ENCODE results near the gene KAT2B. TPM values are rescaled to one million over a fixed set of nuclear protein-coding genes. Genes with fewer than 3 reads are reported as not detected.

Gene KAT2B
- total RNA-seq, 1 experiment from 2014 or later = 3.7 TPM

DNA sequence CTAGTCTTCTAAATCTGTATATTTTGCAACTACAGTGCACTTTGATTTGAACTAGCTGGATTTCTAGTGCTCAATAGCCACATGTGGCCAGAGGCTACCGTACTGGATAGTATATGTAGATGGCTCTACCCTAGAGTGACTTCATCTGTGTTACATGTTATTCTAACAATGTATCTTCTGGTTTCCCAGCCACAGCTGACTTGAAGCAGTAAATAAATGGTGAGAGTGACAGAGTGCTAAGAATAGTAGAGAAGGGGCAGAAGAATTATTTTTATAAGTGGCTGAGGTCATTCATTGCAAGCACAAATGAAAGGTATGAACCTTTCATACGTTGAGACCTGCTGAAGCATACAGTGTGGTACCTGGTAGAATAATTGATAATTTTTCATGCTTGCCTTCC, 30.9 kb downstream of the KAT2B start (continued):
- TF ChIP-seq, protein P1, sequence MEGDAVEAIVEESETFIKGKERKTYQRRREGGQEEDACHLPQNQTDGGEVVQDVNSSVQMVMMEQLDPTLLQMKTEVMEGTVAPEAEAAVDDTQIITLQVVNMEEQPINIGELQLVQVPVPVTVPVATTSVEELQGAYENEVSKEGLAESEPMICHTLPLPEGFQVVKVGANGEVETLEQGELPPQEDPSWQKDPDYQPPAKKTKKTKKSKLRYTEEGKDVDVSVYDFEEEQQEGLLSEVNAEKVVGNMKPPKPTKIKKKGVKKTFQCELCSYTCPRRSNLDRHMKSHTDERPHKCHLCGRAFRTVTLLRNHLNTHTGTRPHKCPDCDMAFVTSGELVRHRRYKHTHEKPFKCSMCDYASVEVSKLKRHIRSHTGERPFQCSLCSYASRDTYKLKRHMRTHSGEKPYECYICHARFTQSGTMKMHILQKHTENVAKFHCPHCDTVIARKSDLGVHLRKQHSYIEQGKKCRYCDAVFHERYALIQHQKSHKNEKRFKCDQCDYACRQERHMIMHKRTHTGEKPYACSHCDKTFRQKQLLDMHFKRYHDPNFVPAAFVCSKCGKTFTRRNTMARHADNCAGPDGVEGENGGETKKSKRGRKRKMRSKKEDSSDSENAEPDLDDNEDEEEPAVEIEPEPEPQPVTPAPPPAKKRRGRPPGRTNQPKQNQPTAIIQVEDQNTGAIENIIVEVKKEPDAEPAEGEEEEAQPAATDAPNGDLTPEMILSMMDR (IDR thresholded peaks at IDR 0.05 in 2 of 3, conservative IDR thresholded peaks at IDR 0.05 in 1 of 3; ENCODE audit: borderline replicate concordance in 1 of 3, insufficient read depth in 1 of 3, low read depth in 2 of 3, low read length in 2 of 3) = no peak

DNA sequence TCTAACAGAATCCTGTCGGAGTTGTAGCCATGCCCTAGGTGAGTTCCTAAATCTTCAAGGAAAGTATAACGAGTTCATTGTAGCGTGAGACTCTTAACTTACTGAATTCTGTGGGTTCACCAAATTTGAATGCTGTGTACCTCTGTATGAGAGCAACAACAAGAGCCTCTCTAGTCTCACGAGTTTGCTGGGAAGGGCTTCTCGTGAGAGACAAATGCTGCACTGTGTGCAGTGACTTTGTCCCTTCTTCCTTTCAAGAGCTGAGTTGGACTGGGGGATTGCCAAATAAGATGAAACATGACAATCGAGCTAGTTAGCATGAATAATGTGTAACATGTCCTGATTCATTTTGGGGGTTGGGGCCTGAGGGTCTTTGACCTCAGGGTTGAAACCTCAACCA, 32.2 kb downstream of the KAT2B start:
- Histone ChIP-seq H3K4me1 (ENCODE audit: control insufficient read depth in 1 of 2, insufficient read depth in 2 of 2, low read length in 2 of 2) (no peaks in the 10 kb centered on the region), H3K27ac (ENCODE audit: low read depth, low read length) (no peak overlapping the region), H3K9ac (ENCODE audit: low read length) (no peak overlapping the region), H3K36me3 (ENCODE audit: control insufficient read depth in 1 of 2, insufficient read depth in 2 of 2, low read length in 2 of 2) (no peaks in the 10 kb centered on the region), H2AFZ (ENCODE audit: low read depth, low read length, poor library complexity, severe bottlenecking) (no peak overlapping the region), H3K27me3 (ENCODE audit: insufficient read depth, low read length) (no peaks in the 10 kb centered on the region), H3K9me3 (ENCODE audit: control insufficient read depth in 1 of 2, insufficient read depth in 1 of 2, low read depth in 1 of 2, low read length in 2 of 2) (no peaks in the 10 kb centered on the region), H3K9me2 (ENCODE audit: insufficient read depth) (no peaks in the 10 kb centered on the region), H4K20me1 (ENCODE audit: insufficient read depth) (no peaks in the 10 kb centered on the region), H3K4me2 (ENCODE audit: low read length) (no peak overlapping the region), H3K4me3 (replicated peaks in 1 of 2; ENCODE audit: low read depth in 1 of 2, low read length in 2 of 2) (no peak overlapping the region), H3K79me2 (ENCODE audit: insufficient read depth, low read length) (no peaks in the 10 kb centered on the region)
- ChIA-PET POLR2A (no interaction called here), CTCF (no interaction called here), RAD21 (ENCODE audit: low non-redundant PET in 1 of 2, low total read pairs in 2 of 2, uncharacterized antibody in 2 of 2, unreplicated experiment in 2 of 2) (no interaction called here)
- no peak for ATAC-seq
- BruUV-seq (replicated peaks) = no TSS peak
- intact Hi-C loops (cut with micrococcal nuclease) = no loop called here
- DNase-seq (ENCODE audit: low read depth, low spot score) = no peak
- TF ChIP-seq, protein P2, sequence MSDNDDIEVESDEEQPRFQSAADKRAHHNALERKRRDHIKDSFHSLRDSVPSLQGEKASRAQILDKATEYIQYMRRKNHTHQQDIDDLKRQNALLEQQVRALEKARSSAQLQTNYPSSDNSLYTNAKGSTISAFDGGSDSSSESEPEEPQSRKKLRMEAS (IDR thresholded peaks at IDR 0.05) = no peak
- no peak for TF ChIP-seq EZH2phosphoT487 (IDR thresholded peaks at IDR 0.05; ENCODE audit: borderline replicate concordance)
- TF ChIP-seq JUND (IDR thresholded peaks at IDR 0.05) = no peak
- no peak for TF ChIP-seq POLR2AphosphoS5 (IDR thresholded peaks at IDR 0.05; ENCODE audit: low read depth, low read length)

DNA sequence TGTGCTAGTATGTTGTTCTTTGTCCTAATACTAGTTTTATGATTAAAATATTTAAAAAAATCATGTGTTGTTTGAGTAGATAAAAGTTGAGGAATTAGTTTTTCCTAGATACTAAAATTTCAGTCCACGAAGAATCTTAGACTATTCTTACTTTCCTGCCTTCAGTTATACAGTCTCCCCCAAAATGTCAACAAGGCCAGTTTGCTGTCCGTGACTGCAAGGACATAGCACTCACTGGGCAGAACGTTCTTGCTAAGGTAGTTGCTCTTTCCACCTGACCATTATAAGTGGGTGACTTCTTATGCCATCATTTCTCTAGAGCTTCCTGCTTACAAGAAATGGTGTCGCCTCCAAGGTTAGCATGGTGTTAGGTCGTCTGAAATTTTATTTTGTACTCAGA, 32.8 kb downstream of the KAT2B start:
- Histone ChIP-seq H3K79me2 (ENCODE audit: insufficient read depth, low read length) (no peaks in the 10 kb centered on the region), H3K9me2 (ENCODE audit: insufficient read depth) (no peaks in the 10 kb centered on the region), H3K36me3 (ENCODE audit: control insufficient read depth in 1 of 2, insufficient read depth in 2 of 2, low read length in 2 of 2) (no peaks in the 10 kb centered on the region), H3K4me1 (ENCODE audit: control insufficient read depth in 1 of 2, insufficient read depth in 2 of 2, low read length in 2 of 2) (no peaks in the 10 kb centered on the region), H3K27ac (ENCODE audit: low read depth, low read length) (no peak overlapping the region), H3K9ac (ENCODE audit: low read length) (no peak overlapping the region), H3K9me3 (ENCODE audit: control insufficient read depth in 1 of 2, insufficient read depth in 1 of 2, low read depth in 1 of 2, low read length in 2 of 2) (no peaks in the 10 kb centered on the region), H4K20me1 (ENCODE audit: insufficient read depth) (no peaks in the 10 kb centered on the region), H3K4me3 (replicated peaks in 1 of 2; ENCODE audit: low read depth in 1 of 2, low read length in 2 of 2) (no peak overlapping the region), H2AFZ (ENCODE audit: low read depth, low read length, poor library complexity, severe bottlenecking) (no peak overlapping the region), H3K27me3 (ENCODE audit: insufficient read depth, low read length) (no peaks in the 10 kb centered on the region), H3K4me2 (ENCODE audit: low read length) (no peak overlapping the region)
- ChIA-PET CTCF (no interaction called here), POLR2A (no interaction called here), RAD21 (ENCODE audit: low non-redundant PET in 1 of 2, low total read pairs in 2 of 2, uncharacterized antibody in 2 of 2, unreplicated experiment in 2 of 2) (no interaction called here)
- DNase-seq (ENCODE audit: low read depth, low spot score) = no peak
- BruUV-seq (replicated peaks) = no TSS peak
- TF ChIP-seq TCF7L2 (IDR thresholded peaks at IDR 0.05; ENCODE audit: borderline replicate concordance, extremely low read depth, insufficient read depth, insufficient read length) (no peak), JUND (IDR thresholded peaks at IDR 0.05) (no peak), POLR2AphosphoS5 (IDR thresholded peaks at IDR 0.05; ENCODE audit: low read depth, low read length) (no peak), EZH2 (IDR thresholded peaks at IDR 0.05) (no peak), YY1 (IDR thresholded peaks at IDR 0.05; ENCODE audit: extremely low read depth, insufficient replicate concordance, low read depth, low read length) (no peak), ZFX (IDR thresholded peaks at IDR 0.05) (no peak), CBX3 (IDR thresholded peaks at IDR 0.05; ENCODE audit: low read depth) (no peak), SP1 (IDR thresholded peaks at IDR 0.05; ENCODE audit: low read depth) (no peak), POLR2A (IDR thresholded peaks at IDR 0.05; ENCODE audit: borderline replicate concordance, extremely low read depth, insufficient read depth, insufficient read length) (no peak), EGR1 (IDR thresholded peaks at IDR 0.05; ENCODE audit: low read depth) (no peak), RAD21 (IDR thresholded peaks at IDR 0.05; ENCODE audit: low read depth) (no peak)
- TF ChIP-seq, protein P2 (IDR thresholded peaks at IDR 0.05) = no peak
- TF ChIP-seq, protein P3, sequence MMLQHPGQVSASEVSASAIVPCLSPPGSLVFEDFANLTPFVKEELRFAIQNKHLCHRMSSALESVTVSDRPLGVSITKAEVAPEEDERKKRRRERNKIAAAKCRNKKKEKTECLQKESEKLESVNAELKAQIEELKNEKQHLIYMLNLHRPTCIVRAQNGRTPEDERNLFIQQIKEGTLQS (IDR thresholded peaks at IDR 0.05) = no peak
- intact Hi-C loops (cut with micrococcal nuclease) = no loop called here
- ATAC-seq = no peak
